Glomerular visceral epithelial cell (primary cell): ENCODE data around the gene KCNH4.

ENCODE experiments used
- DNase-seq: peaks from one replicate; pipeline ENCODE4 v3.0.0-alpha.2; 2016; ENCODE audit errors: extremely low spot score

The KCNH4 gene

GRCh38 chr17:42136654-42137051, 44.3 kb downstream of the KCNH4 start:
- no peak for DNase-seq

- peak; percentile 68 for DNase-seq
These were observed 45.0 kb downstream of the KCNH4 start for GRCh38 chr17:42135664-42136653.

- DNase-seq: no peak
These were observed 45.8 kb downstream of the KCNH4 start for GRCh38 chr17:42135151-42135550.

- peak; percentile 70 for DNase-seq
These were observed 47.4 kb downstream of the KCNH4 start for GRCh38 chr17:42133461-42134041.

- peak; percentile 88 for DNase-seq
These were observed 48.0 kb downstream of the KCNH4 start for GRCh38 chr17:42132941-42133340.

GRCh38 chr17:42131981-42132432, 48.9 kb downstream of the KCNH4 start:
- DNase-seq: no peak

GRCh38 chr17:42131232-42131631, 49.7 kb downstream of the KCNH4 start:
- DNase-seq: no peak

- no peak for DNase-seq
These were observed 50.5 kb downstream of the KCNH4 start for GRCh38 chr17:42130310-42130936.

GRCh38 chr17:42129109-42129837, 51.7 kb downstream of the KCNH4 start:
- DNase-seq: no peak

GRCh38 chr17:42127414-42127813, 53.5 kb downstream of the KCNH4 start:
- no peak for DNase-seq

GRCh38 chr17:42126836-42127235, 54.1 kb downstream of the KCNH4 start:
- DNase-seq: no peak

- no peak for DNase-seq
These were observed 55.4 kb downstream of the KCNH4 start for GRCh38 chr17:42125565-42125964.

GRCh38 chr17:42124256-42124655, 56.7 kb downstream of the KCNH4 start:
- no peak for DNase-seq

GRCh38 chr17:42122371-42123303, 58.3 kb downstream of the KCNH4 start, which contains the start of gene HSPB9:
TSS of gene HSPB9 (plus strand) at chr17:42122804. CDS start at chr17:42122851, 47 bp downstream.
- no peak for DNase-seq

- DNase-seq: peak; percentile 80
These were observed 59.9 kb downstream of the KCNH4 start, which contains the start of gene KAT2A for GRCh38 chr17:42120770-42121769. TSS of gene KAT2A (minus strand) at chr17:42121367. CDS start at chr17:42121304, 63 bp downstream.

- DNase-seq: no peak
These were observed 60.7 kb downstream of the KCNH4 start for GRCh38 chr17:42120161-42120769.

- no peak for DNase-seq
These were observed 61.6 kb downstream of the KCNH4 start for GRCh38 chr17:42119301-42119700.

GRCh38 chr17:42118545-42118944, 62.4 kb downstream of the KCNH4 start:
- DNase-seq: peak; percentile 44

- no peak for DNase-seq
These were observed 62.8 kb downstream of the KCNH4 start for GRCh38 chr17:42118126-42118510.
